GM21515 (cell line): ENCODE results near the gene ARL8B.
"Not testable (repeated sequence)": the region's sequence is repeated elsewhere in the genome, so short reads cannot be mapped to it uniquely, and the experiment has no call there.

Experiments used
- ATAC-seq: cut with Tn5 transposase; IDR thresholded peaks from one replicate; pipeline ENCODE4 v1.9.1; 2021; ENCODE audit not compliant: unreplicated experiment

Gene ARL8B

DNA sequence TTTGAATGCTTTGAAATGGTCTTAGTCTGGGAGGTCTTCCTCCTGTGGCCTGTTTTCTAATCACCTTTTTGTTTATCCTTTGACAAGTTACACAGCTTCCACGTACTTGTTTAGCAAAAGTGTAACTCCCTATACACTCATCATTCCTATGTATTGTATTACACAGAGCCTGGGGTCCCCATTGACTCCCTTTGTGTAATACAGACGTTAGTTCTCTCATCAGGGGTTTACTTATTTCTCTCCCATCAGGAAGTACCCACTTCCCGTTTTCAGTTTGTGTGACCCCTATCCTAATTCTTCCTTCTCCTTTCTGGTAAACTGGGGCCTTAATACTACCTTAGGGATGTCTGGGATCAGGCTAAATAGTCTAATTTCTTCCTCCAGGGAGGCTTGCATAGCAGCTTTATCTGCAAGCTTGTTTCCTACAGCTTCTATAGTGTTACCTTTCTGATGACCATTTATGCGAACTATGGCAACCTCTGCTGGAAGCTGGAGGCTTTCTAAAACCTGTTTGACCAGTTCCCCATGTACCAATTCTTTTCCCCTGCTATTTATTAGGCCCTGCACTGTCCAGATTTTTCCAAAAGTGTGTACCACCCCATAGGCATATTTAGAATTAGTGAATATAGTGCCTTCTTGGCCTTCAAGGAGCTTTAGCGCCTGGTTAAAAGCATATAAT is 22.4 kb downstream of the ARL8B start:
- ATAC-seq: no peak

DNA sequence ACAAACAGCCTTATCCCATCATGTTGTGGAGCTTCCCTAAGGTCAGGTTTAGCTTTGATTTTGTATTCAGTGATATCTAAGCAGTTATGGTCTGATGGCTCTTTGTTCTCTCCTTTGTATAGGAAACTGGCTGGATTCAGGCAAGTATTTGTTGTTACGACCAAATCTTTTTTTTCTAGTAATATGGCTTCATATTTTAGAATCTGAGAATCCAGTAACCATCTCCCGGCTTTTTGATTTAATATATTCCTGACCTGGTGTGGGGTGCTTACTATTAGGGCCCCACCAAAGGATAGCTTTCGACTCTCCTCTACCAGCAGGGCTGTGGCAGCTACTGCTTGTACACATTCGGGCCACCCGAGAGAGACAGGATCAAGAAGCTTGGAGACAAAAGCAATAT is 23.0 kb downstream of the ARL8B start:
- ATAC-seq: no peak

DNA sequence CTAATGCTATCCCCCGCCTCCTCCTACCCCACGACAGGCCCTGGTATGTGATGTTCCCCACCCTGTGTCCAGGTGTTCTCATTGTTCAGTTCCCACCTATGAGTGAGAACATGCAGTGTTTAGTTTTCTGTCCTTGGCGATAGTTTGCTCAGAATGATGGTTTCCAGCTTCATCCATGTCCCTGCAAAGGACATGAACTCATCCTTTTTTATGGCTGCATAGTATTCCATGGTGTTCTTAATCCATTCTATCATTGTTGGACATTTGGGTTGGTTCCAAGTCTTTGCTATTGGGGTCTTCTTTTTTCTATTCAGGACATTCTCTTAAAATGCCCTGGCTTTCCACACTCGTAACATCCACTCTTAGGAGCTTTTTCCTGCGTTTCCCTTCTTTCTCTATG is 25.1 kb downstream of the ARL8B start:
- not testable (repeated sequence) for ATAC-seq

DNA sequence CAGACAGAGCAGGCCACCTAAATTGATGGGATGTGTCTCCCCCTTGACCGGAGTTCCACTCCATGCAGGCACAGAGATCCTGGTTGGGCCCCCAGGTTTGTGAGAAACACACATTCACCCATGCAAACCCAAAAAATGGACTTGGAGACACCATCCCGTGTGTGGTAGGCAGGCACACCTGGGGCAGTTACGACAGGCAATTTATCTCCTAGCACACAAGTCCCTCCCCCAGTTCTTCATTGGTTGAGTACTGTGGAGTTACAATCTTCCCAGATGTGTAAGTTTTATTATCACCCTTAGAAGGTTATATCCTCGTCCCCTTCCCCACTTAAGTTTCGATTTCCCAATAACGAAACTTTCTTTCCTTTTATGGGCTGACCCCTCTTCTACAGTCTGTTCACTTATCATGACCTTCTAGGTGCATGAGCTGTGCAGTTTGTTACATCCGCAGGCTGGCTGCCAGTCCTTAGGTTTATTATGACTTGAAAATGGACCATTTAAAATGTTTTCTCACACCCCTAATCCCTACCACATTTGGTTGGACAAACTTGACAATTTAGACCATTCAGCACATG is 27.3 kb downstream of the ARL8B start:
- no peak for ATAC-seq

DNA sequence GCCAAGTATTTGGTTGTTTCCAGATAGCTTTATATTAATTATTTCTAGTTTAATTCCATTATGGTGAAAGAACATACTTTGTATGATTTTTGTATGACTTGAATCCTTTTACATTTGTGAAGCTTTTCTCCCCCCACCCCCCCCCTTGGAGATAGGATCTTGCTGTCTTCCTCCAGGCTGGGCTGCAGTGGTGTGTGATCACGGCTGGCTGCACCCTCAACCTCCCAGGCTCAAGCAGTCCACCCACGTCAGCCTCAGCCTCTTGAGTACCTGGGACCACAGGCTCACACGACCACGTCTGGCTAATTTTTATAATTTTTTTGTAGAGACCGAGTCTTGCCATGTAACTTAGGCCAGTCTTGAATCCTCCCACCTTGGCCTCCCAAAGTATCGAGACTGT is 29.5 kb downstream of the ARL8B start:
- ATAC-seq: no peak

DNA sequence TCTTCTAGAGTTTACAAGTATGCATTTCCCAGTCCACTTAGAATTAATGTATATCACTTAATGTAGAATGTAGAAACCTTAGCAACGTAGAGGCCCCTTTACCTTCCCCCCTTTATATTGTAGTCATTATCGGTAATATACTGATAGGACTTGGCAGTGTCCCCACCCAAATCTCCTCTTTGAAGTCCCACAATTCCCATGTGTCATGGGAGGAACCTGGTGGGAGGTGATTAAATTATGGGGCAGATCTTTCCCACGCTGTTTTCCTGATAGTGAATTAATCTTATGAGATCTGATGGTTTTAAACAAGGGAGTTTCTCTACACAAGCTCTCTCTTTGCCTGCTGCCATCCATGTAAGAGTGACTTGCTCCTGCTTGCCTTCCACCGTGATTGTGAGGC is 31.0 kb downstream of the ARL8B start:
- no peak for ATAC-seq

DNA sequence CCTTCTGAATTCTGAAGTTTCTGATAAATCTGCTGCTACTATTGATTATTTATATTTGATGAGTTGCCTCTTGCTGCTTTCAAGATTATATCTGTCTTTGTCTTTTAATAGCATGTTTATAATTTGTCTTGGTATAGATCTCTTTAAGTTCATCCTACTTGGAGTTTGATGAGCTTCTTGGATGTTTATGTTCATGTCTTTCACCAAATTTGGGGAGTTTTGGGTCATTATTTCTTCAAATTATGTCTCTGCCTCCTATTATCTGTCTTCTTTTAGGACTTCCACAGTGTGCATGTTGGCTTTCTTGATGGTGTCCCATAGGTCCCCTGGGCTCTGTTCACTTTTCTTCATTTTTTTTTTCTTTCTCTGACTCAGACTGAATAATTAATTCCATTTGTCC is 33.1 kb downstream of the ARL8B start:
- ATAC-seq: no peak

DNA sequence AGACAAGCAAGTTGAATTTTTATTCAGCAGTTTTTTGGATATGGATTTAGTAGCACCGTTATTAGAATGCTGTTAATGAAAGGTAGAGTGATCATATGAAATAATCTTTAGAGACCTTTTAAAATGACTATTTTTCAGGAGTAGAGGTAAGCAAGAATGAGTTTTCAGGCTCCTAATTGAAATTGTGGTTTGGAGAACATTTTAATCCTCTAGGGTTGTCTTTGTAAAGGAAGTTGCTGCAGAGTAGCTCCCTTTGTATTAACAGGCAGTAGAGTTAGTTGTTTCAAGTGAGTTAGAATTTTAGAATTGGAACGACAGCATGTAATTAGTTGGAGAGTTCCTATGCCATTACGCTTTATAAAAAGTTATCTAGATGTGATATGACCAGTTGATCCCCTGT is 38.2 kb downstream of the ARL8B start:
- ATAC-seq: no peak

DNA sequence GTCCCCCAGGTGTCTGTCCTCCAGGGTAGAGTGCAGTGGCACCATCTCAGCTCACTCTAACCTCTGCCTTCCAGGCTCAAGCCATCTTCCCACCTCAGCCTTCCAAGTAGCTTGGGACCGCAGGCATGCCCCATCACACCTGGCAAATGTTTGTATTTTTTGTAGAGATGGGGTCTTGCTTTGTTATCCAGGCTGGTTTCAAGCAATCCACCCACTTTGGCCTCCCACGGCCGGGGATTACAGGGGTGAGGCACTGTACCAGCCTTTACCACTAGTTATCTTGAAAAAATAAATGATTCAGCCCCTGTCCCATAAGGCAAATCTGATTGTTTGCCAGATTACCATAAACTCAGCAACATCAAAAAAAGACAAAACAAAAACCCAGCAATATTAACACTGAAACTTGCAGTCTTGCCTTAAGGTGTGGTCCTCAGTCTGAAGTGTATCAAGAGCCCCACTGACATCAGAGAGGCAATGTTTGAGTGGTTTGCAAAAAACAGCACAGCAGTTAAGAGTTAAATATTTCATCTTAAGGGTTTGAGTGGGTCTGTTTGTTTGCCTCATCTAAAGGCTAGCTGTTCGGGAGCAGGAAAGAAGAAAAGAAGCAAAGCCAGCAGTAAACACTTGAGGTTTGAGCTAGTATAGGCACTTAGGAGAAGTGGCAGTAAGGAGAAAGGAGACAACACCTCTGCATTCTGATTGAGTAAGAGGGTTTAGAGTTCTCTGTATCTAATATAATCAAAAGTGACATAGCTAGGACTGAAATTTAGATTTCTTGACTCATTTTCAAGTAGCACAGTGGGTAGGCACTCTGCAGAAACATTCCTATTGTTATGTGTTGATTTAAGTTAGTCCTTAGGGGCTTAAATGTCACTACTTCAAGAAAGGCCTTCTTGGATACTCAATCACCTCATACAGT is 39.1 kb downstream of the ARL8B start:
- no peak for ATAC-seq

DNA sequence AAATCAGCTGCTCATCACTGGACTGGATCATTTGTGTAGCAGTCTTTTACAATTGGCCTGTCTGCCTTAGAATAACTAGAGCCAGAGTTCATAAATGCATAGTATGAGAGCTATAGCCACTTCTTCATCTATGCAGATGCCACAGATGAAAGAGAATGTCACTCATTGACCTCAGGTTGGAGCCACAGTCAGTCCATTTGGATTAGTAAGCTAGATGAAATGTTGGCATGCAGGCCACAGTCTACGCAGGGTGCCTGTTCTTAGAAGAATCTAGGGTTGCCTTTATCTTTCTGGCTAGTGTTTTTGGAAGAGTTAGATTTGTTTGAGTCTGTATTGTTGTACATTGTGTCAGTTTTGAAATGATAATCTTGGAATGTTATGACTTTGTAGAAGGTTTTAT is 40.0 kb downstream of the ARL8B start:
- ATAC-seq: no peak

DNA sequence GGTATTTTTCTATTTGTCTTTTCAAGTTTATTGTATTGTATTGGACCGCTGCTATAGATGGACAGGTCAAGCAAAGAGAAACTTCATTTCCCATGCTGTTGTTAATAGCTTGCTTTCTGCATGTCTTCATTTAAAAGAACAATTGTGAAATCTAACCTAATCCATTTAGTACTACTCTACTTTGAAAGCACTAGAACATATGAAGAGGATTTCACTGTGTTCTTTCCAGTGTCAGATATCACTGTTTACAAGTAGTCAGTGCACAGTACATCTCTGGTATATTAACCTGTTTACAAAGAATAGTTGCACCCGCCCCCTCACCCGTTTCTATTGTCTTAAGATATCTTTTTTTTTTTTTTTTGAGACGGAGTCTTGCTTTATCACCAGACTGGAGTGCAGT is 43.6 kb downstream of the ARL8B start:
- ATAC-seq: no peak

DNA sequence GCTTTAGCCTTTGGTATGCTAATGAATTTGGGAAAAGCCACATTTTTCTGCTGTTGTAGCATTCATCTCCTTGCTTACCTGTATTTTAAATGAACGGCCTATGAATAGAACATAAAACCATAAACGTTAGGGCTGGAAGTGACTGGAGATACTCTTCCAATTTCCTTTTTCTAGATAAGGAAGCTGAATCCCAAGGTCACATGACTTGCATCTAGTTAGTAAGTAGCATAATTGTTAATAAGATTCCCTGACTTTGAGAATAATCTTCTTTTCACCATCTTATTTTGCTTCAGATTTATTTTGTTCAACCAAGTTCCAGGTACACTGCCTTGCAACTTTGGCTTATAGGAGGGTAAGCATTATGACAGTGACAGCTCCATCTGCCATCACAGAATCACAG is 44.8 kb downstream of the ARL8B start:
- no peak for ATAC-seq

DNA sequence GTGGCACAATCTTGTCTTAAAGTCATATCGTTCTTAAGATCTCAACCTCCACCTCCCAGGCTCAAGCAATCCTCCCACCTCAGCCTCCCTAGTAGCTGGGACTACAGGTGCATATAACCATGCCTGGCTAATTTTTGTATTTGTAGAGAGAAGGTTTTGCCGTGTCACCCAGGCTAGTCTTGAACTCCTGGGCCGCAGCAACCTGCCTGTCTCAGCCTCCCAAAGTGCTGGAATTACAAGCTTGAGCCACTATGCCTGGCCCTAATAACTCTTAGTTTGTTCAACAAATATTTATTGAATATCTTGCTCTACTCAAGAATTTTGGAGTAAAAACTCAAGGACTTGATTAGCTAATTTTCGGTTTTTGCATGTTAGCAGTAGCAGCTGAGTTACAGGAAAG is 46.0 kb downstream of the ARL8B start:
- no peak for ATAC-seq

DNA sequence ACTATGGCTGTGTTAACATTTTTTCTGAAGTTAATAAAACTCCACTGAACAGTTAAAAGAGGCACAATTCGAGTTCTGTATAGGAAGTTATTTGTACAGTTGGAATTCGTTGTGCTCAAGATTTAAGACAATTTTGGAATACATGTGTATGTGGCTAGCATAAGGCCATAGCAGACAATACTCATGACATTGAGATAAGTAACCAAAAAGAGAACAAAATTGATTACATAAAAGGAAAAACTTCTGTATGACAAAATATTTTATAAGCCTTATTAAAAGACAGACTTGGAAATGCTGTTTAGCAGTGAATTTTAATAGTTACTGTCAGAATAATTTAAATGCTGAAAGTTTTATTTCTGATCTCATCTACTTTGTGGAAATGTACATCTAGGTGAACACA is 47.7 kb downstream of the ARL8B start:
- ATAC-seq: no peak

DNA sequence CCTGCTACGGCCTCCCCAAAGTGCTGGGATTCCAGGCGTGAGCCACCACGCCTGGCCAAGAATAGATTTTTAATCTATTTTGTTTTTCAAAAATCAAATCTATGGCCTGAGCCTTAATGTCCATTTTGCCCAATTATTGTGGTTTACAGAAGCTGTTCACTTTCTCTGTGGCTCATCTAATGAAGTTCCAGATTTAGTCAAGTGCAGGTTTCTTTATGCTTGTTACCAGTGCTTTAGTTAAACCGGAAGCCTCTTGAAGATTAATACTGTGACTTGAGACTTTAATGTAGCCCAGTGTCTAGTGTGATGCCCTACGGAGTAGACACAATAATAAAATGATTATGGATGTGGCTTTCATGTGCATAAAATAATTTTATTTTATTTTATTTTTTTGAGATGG is 48.9 kb downstream of the ARL8B start:
- no peak for ATAC-seq

DNA sequence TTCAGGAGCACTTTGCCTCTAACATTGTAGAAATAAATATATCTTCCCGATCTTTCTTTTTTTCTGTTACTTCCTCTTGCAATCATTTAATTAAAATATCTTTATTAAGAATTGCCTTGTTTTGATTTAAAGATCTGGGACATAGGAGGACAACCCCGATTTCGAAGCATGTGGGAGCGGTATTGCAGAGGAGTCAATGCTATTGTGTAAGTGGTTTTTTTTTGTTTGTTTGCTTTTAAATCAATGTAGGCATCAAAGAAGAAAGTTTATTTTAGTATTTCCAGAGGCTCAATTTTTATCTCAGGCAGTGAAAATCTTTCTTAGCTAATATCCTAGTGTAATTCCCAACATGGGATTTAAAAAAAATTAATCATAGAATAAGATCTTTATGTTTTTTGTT is 49.9 kb downstream of the ARL8B start:
- no peak for ATAC-seq

DNA sequence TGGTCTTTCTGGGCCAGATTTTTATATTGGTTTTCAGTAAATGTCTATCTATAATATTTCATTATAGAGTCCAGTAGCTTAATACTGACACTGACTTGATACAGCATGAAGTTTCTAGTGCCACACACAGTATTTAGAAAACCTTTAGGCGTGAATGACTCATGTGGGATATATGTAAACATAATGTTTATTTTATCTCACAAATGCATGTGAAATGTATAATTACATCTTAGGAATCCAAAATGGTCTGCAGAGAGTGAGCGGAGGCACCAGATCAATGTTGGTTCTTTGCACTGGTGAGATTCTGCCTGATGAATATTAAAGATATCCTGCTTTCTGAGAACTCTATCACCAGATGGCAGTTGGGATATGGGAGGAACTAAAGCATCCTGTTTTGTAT is 56.9 kb downstream of the ARL8B start:
- ATAC-seq: not testable (repeated sequence)

DNA sequence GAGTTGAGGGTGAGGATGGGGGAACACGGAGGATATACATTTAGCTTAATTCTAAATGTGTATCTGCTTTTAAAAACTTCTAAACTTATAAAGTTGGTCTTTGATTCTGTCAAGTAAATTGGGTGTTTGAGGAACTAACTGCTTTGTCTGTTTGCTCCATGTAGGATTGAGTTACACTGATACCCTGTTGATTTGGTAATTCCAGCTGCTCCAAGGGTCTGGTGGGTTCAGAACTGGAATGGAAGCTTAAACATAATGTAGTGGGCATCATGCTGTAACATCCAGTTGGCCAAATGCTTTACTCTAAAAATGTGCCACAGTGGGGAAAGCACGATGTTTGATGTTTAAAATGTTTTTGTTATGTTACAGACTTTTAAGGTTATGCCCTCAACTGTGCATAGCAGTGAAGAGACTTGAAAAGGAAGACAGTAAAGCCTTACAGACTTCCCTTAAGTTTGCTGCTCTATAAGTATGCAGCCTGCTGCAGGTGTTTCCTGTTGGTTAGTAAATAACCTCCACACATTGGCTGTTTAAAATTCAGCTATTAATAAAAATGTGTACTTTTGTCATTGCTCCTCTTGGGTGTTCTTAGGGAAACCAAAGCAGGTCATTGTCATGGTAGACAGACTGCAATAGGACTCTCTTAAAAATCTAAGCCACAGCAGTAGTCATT is 59.5 kb downstream of the ARL8B start:
- ATAC-seq: peak; percentile 72

DNA sequence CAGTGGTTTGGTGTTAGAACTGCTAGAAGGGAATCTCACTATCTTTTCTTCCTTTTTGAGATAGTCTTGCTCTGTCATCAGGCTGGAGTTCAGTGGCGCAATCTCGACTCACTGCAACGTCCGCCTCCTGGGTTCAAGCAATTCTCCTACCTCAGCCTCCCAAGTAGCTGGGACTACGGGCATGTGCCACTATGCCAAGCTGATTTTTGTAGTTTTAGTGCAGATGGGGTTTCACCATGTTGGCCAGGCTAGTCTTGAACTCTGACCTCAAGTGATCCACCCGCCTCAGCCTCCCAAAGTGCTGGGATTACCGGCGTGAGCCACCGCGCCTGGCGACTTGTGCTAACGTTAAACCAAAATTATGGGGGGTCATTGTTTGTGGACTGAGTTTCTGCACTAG is 61.6 kb downstream of the ARL8B start:
- not testable (repeated sequence) for ATAC-seq

DNA sequence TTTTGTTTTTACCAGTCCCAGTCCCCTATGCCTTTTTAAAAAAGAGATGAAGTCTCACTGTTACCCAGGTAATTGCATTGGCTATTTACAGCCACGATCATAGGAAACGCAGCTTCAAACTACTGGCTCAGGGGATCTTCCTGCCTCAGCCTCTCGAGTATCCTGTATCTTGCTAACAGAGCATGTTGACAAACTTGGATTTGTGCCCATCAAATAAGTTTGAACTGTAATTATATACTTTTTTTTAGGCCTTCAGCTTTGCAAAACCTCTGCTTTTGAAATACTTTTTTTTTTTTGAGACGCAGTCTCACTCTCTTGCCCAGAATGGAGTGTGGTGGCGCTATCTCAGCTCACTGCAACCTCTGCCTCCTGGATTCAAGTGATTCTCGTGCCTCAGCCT is 62.4 kb downstream of the ARL8B start:
- no peak for ATAC-seq

DNA sequence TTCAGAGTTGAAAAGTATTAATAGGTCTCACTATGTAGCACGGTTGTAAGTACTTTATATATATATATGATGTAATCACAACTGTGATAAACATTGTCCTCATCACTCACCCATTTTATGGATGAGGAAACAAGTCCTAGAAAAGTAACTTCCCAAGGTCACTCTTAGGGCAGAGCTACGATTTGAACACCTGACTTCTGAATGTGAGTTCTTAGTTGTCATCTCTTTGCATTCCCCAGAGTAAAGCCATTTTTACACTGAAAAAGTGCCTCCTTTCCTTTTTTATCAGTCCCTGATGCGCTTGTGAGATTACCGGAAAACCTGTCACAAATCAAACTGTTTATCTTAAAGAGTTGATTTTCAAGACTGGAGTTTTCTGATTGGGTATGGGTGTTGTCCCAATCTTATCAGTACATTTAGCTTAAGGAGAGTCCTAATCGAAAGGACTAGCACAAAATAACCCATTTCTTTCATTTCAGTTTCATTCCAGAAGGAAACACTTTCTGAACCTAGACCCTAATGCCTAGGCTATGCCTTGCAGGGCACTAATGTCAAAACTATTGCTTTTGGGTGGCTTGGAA is 63.1 kb downstream of the ARL8B start:
- no peak for ATAC-seq
